ENCODE data around the gene ZNF540.

DNA sequence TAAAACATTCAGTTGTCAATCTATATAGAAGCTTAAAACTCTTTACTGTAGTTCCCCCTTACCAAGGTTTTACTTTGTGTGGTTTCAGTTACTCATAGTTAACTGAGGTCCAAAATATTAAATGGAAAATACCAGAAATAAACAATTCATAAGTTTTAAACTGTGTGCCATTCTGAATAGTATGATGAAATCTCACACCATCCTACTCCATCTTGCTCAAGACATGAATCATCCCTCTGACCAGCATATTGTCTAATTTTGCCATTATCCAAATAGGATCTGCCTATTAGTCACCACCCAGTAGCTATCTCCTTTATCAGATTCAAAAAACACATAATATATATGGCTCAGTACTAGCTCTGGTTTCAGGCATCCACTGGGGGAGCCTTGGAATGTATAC lies 22.5 kb upstream of the ZNF540 start:
- no peak for TF ChIP-seq POLR2AphosphoS5 (IDR thresholded peaks at IDR 0.05; ENCODE audit: borderline replicate concordance, low read depth, low read length)
- no peak for TF ChIP-seq EZH2 (IDR thresholded peaks at IDR 0.05)
- TF ChIP-seq FOXP2 (optimal IDR thresholded peaks at IDR 0.05; ENCODE audit: control extremely low read depth, extremely low read length, insufficient read depth), result no peak

Measured in SK-N-MC (cell line).